ENCODE measurements around the gene ADGRV1. TPM values are rescaled to one million over a fixed set of nuclear protein-coding genes. Genes with fewer than 3 reads are reported as not detected.

The ADGRV1 gene, protein sequence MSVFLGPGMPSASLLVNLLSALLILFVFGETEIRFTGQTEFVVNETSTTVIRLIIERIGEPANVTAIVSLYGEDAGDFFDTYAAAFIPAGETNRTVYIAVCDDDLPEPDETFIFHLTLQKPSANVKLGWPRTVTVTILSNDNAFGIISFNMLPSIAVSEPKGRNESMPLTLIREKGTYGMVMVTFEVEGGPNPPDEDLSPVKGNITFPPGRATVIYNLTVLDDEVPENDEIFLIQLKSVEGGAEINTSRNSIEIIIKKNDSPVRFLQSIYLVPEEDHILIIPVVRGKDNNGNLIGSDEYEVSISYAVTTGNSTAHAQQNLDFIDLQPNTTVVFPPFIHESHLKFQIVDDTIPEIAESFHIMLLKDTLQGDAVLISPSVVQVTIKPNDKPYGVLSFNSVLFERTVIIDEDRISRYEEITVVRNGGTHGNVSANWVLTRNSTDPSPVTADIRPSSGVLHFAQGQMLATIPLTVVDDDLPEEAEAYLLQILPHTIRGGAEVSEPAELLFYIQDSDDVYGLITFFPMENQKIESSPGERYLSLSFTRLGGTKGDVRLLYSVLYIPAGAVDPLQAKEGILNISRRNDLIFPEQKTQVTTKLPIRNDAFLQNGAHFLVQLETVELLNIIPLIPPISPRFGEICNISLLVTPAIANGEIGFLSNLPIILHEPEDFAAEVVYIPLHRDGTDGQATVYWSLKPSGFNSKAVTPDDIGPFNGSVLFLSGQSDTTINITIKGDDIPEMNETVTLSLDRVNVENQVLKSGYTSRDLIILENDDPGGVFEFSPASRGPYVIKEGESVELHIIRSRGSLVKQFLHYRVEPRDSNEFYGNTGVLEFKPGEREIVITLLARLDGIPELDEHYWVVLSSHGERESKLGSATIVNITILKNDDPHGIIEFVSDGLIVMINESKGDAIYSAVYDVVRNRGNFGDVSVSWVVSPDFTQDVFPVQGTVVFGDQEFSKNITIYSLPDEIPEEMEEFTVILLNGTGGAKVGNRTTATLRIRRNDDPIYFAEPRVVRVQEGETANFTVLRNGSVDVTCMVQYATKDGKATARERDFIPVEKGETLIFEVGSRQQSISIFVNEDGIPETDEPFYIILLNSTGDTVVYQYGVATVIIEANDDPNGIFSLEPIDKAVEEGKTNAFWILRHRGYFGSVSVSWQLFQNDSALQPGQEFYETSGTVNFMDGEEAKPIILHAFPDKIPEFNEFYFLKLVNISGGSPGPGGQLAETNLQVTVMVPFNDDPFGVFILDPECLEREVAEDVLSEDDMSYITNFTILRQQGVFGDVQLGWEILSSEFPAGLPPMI (N-terminal part only)
- 1.5 and 3.1 TPM in 2 replicates for total RNA-seq

DNA sequence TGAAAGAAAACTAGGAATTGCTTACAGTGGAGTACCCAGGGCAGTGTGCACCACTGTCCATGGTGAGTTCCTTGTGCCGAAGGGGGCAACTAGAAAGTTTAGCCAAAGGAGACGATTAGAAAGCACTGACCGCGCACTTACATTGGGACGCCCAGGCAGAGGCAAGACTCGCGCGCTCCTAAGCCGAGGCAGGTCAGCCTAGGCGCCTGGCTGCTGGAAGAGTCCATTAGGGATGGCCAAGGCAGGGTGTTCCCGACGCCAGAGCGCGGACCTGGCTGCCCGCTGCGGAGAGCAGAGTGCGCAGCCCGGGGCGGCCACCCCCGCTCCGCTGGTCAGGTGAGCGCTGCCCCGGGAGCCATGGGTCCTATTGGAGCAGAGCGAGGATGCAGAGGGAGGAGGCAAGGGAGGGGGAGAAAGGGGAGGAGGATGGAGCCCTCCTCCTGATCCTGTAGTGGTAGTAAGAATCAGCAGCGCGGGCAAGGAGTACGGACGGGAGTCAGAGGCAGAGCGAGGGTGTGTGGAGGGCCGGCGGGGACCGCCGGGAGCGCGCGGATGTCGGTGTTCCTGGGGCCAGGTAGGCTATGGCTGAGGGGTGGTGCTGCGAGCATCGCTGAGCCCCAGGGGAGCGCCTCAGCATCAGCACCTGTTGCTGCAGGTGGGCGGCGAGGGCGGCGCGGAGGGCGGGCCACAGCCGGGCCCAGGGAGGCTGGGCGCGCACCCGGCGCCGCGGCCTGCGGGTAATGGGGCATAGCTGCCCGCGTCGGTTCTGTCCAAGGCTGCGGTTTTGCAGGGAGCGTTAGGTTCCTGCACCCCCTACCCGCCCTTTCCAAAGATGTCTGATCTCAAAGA is at the start of gene ADGRV1:
TSS of gene ADGRV1 (plus strand) at position 454 of the 849 bp plus-strand sequence. CDS start at position 553, 99 bp downstream.

DNA sequence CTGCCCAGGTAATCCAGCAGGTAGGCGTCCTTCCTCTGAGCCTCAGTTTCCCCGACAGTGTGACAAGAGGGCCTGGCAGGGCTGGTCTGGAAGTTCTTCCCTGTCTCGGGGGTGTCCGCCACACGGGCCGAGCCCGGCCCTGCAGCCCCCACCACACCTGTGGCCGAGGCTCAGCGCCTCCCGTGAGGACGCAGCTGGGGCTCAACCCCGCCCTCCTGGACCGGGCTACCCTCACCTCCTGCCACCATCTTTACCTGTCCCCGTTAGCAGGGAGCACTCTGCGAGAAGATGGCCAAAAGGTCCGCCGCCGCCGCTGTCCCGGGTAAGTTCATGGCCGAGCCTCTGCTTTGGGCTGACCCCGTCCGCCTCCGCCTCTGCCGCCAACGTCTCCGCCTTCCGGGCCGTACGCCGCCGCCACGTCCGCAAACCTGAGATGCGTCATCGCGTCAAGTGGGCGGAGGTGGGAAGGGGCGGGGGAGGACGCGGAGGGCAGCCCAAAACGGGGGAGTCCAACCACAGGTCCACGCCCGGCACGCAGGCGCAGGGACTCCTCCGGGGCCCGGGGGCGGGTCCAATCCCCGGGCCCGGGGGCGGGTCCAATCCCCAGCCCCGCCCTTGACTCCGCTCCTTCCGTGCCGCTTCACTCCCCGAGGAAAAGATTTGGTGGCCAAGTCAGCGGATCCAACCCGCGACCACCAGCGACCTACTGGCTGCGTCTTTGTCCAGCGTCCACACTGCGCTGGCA is 29.2 kb upstream of the ADGRV1 start, which contains the start of gene LYSMD3:
TSS of gene LYSMD3 (minus strand) at position 391 of the 745 bp plus-strand sequence. CDS start 4,295 bp downstream, outside the sequence.

Other genes with a start within 250 kb of the ADGRV1 start
- gene CETN3, start 149.0 kb upstream of the ADGRV1 start, total RNA-seq = 14.0 and 22.4 TPM in 2 replicates
- gene MBLAC2, start 84.0 kb upstream of the ADGRV1 start, total RNA-seq = 4.4 and 7.3 TPM in 2 replicates
- gene POLR3G, start 83.9 kb upstream of the ADGRV1 start, total RNA-seq = 9.2 and 17.8 TPM in 2 replicates
- 22.4 and 31.4 TPM in 2 replicates for gene LYSMD3, start 29.2 kb upstream of the ADGRV1 start, total RNA-seq

Measured in nasal cavity respiratory epithelium epithelial cell of viscerocranial mucosa (primary cell).